ENCODE measurements around the gene NABP2. TPM values are rescaled to one million over a fixed set of nuclear protein-coding genes. Genes with fewer than 3 reads are reported as not detected.

Gene NABP2
- total RNA-seq, 4 donors from 2014 or later = 19.4 to 35.7 (median 31.4) TPM

DNA sequence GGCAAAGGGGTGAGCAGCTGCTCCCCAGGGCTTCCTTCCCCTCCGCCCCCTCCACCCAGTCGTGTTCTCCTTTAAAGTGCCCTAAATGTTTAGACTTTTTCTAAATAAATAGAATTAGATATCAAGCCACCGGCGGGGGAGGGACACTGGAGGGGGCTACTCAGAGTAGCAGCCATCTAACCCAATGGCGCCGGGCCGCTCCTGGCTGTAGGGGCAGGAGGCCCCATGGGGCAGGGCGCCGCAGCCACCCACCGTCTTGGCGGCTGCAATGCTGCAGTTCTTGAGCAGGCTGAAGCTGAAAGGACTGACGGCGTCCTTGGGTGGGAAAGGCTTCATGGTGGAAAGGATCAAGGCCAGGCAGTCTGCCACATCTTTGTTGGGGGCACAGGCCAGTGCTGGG is 18.8 kb downstream of the NABP2 start:
- Histone ChIP-seq H3K4me1 (no peaks in the 10 kb centered on the region), H3K9me3 (no peaks in the 10 kb centered on the region), H3K4me3 (replicated peaks in 1 of 3) (no peak overlapping the region), H3K27me3 (no peaks in the 10 kb centered on the region), H3K27ac (no peak overlapping the region), H3K36me3 (peaks cover 70 to 86% of the 10 kb centered on the region in 2 donors)
- intact Hi-C loops (cut with DNase I) = no loop called here
- no peak for DNase-seq
- no peak for TF ChIP-seq POLR2A (IDR thresholded peaks at IDR 0.05)
- TF ChIP-seq CTCF (IDR thresholded peaks at IDR 0.05) = no peak
- 94 to 95% methylated on average over 13 of the region's 13 CpGs for whole genome bisulfite sequencing, 2 donors

DNA sequence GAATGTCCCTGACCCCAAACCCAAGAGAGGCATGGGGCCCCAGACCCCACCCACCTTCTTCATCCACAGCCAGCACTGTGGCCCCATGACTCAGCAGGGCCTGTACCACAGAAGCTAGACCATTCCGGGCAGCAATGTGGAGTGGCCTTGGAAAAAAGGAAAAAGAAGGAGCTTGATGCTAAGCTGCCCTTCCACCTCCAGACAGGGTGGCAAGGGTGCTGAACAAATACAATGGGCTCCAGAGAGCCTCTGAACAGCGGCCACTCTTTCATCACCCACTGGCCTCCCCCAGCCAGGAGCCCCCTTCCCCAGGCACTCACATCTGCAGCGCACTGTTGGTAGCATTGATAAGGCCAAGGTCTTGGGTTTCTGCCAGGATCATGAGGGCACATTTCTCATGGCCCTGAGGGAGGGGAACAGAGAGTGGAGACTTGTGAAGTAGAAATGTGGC is 19.6 kb downstream of the NABP2 start:
- DNase-seq = no peak
- 77 to 80% methylated on average over 1 to 3 of the region's 3 CpGs for WGBS, 2 donors
- no peaks in the 10 kb centered on the region for H3K9me3 ChIP-seq
- peaks cover 78 to 94% of the 10 kb centered on the region in 2 donors for H3K36me3 ChIP-seq
- intact Hi-C loops (cut with DNase I) = no loop called here
- TF ChIP-seq POLR2A (IDR thresholded peaks at IDR 0.05) (no peak), CTCF (IDR thresholded peaks at IDR 0.05) (no peak)
- no peaks in the 10 kb centered on the region for H3K4me1 ChIP-seq
- H3K27me3 ChIP-seq = no peaks in the 10 kb centered on the region
- no peak overlapping the region for H3K27ac ChIP-seq
- H3K4me3 ChIP-seq (replicated peaks in 1 of 3) = no peak overlapping the region

- DNase-seq = no peak
- WGBS, 2 donors = 93 to 96% methylated on average over 12 to 14 of the region's 14 CpGs
- H3K9me3 ChIP-seq = no peaks in the 10 kb centered on the region
- H3K4me1 ChIP-seq = no peaks in the 10 kb centered on the region
- H3K27ac ChIP-seq = no peak overlapping the region
- H3K36me3 ChIP-seq = peaks cover 83 to 95% of the 10 kb centered on the region in 2 donors
- H3K4me3 ChIP-seq (replicated peaks in 1 of 3) = no peak overlapping the region
- H3K27me3 ChIP-seq = no peaks in the 10 kb centered on the region
- intact Hi-C loops (cut with DNase I) = no loop called here
- no peak for TF ChIP-seq POLR2A (IDR thresholded peaks at IDR 0.05)
- no peak for TF ChIP-seq CTCF (IDR thresholded peaks at IDR 0.05)
Observed at GRCh38 chr12:56244494-56244893, 20.4 kb downstream of the NABP2 start.

DNA sequence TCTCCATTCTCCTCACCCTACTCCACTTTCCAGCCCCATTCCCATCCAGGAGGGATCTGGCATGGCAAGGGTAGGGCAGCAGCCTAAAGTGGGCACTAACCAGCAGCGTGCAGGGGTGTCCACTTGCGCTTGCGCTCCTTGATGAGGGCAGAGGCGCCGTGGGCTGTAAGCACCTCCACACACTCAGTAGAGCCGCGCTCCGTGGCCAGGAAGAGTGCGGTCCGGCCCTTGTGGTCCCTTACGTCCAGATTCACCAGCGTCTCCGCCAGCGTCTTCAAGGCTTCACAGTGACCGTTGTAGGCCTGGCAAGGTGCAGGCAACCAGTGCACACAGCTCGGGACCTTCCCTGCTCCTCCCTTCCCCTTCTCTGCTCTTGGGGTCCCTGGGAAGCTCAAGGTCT is 23.8 kb downstream of the NABP2 start:
- TF ChIP-seq CTCF (IDR thresholded peaks at IDR 0.05) (no peak), POLR2A (IDR thresholded peaks at IDR 0.05) (no peak)
- DNase-seq = no peak
- intact Hi-C loops (cut with DNase I) = no loop called here
- WGBS, 2 donors = 93 to 95% methylated on average over 13 to 16 of the region's 16 CpGs
- Histone ChIP-seq H3K27me3 (no peaks in the 10 kb centered on the region), H3K9me3 (no peaks in the 10 kb centered on the region), H3K4me1 (no peaks in the 10 kb centered on the region), H3K27ac (no peak overlapping the region), H3K4me3 (replicated peaks in 1 of 3) (no peak overlapping the region), H3K36me3 (peaks cover 93 to 96% of the 10 kb centered on the region in 2 donors)

GRCh38 chr12:56248711-56249110 is 24.6 kb downstream of the NABP2 start:
- peaks cover 93 to 96% of the 10 kb centered on the region in 2 donors for H3K36me3 ChIP-seq
- no peaks in the 10 kb centered on the region for H3K9me3 ChIP-seq
- intact Hi-C loops (cut with DNase I) = no loop called here
- H3K4me1 ChIP-seq = no peaks in the 10 kb centered on the region
- H3K27ac ChIP-seq = no peak overlapping the region
- no peak overlapping the region for H3K4me3 ChIP-seq (replicated peaks in 1 of 3)
- WGBS, 2 donors = 96% methylated on average over 8 of the region's 8 CpGs
- DNase-seq = no peak
- no peaks in the 10 kb centered on the region for H3K27me3 ChIP-seq
- TF ChIP-seq CTCF (IDR thresholded peaks at IDR 0.05) (no peak), POLR2A (IDR thresholded peaks at IDR 0.05) (no peak)
